Ovary (tissue), 3 donors: ENCODE measurements around the gene NPY.

Source experiments
- EP300 ChIP-seq: sonication (generic); formaldehyde crosslinking; IDR thresholded peaks from one replicate; pipeline ENCODE4 v1.6.1; 2017; ENCODE audit warnings: antibody characterized with exemption
- POLR2A ChIP-seq: fragments of 450-650 bp; IDR thresholded peaks from one replicate; pipeline ENCODE4 v1.6.1; 2017; ENCODE audit warnings: antibody characterized with exemption, mild to moderate bottlenecking, moderate library complexity
- TF ChIP-seq, protein P1 (sequence below), 3 donors: fragments of 450-650 bp in 2 of 3; fragments of 200-600 bp in 1 of 3; IDR thresholded peaks; one replicate each; pipeline versions ENCODE4 v1.5.1 to v1.8.0; 2016 to 2022; ENCODE audit warnings: antibody characterized with exemption in 3 of 3, mild to moderate bottlenecking in 1 of 3
- donor health status: DM: no; HTN: no; CAD: no.

DNA sequence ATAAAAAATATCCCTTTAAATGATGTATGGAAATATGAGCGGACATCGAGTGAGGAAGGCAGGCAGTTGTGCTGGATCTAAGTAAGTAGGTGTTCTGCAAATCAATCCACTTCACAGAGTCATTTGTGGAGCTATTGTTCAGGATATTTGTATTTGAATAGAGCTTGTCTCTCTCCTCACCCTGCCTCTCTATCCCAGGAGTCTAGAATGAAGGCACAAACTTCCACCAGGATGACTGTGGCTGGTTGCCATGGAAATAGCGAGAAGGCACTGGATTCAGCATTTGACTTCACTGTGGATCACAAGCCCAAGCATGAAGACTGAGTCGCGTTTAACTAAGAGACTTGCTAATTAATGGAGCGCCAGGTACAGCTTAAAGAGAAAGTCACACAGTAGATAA is 53.2 kb downstream of the NPY start:
- TF ChIP-seq, protein P1, sequence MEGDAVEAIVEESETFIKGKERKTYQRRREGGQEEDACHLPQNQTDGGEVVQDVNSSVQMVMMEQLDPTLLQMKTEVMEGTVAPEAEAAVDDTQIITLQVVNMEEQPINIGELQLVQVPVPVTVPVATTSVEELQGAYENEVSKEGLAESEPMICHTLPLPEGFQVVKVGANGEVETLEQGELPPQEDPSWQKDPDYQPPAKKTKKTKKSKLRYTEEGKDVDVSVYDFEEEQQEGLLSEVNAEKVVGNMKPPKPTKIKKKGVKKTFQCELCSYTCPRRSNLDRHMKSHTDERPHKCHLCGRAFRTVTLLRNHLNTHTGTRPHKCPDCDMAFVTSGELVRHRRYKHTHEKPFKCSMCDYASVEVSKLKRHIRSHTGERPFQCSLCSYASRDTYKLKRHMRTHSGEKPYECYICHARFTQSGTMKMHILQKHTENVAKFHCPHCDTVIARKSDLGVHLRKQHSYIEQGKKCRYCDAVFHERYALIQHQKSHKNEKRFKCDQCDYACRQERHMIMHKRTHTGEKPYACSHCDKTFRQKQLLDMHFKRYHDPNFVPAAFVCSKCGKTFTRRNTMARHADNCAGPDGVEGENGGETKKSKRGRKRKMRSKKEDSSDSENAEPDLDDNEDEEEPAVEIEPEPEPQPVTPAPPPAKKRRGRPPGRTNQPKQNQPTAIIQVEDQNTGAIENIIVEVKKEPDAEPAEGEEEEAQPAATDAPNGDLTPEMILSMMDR (IDR thresholded peaks at IDR 0.05) = no peak
- TF ChIP-seq POLR2A = no peak
- TF ChIP-seq EP300 = no peak
